Measurements from ENCODE around the gene PLB1.
A peak's percentile ranks its signal among the peaks of the same experiment; 100 is the strongest.
"Not testable (repeated sequence)": the region's sequence is repeated elsewhere in the genome, so short reads cannot be mapped to it uniquely, and the experiment has no call there.

Gene PLB1

DNA sequence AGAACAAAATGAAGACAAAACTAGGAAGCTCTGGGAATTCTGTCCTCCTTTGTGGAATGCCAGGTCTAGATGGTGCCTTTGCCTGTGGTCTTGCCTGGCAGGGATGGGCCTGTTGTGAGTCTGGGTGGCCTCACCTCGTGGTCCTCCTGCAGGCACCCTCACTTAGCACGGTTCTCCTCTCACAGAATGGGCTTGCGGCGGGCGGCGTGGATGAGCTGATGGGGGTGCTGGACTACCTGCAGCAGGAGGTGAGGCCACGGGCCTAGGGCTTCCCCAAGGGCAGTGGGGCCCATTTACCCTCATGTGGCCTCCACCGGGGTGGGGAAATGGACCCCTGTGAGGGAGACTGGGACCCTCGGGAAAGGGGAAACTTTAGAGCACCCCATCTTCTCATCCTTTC lies 42.3 kb downstream of the PLB1 start:
- DNase-seq: no peak

DNA sequence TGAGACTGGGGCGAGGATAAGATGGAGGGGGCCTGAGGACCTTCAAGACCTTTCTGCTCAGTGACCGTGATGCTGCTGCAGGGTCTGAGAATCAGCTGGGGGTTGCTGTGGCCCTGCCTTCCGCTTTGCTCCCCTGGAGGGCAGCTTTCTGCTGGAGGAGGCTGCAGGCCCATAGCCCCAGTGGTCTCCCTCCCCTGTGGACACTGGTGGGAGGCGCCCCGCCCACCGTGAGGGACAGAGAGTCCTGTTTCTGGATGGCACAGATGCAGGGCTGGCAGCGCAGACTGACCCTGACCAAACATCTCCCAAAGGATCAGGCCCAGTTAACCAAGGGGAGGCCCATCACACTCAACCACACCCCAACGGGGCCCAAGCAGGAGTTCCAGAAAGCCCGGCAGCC lies 42.8 kb downstream of the PLB1 start:
- DNase-seq: no peak

GRCh38 chr2:28539118-28539541 lies 43.3 kb downstream of the PLB1 start:
- no peak for DNase-seq

GRCh38 chr2:28543316-28544035 lies 47.6 kb downstream of the PLB1 start:
- DNase-seq: peak; percentile 73

GRCh38 chr2:28544036-28544346 lies 48.1 kb downstream of the PLB1 start:
- no peak for DNase-seq

DNA sequence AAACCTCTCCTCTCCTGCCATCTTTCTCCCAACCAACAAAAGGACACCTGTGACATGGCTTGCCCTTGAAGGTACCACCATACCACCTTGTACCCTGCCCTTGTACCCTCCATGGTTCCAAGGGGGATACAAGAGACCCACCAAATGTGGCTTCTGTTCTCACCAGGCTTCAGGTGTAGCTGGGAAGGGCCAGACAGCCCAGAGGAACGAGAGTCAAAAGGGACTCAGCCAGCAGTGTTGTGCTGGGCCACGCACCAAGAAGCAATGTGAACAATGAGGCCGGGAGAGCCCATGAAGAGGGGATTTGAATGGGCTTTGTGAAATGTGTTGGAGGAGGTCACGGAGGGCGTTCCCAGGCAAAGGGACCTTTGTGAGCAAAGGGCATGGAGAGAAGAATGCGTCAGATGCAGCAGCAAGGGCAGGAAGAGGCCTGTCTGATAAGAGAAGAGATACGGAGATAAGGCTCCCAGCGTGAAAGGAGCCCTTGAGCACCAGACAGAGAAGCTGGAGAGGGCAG lies 48.6 kb downstream of the PLB1 start:
- DNase-seq: peak; percentile 96

GRCh38 chr2:28544922-28545589 lies 49.2 kb downstream of the PLB1 start:
- DNase-seq: peak; percentile 81

DNA sequence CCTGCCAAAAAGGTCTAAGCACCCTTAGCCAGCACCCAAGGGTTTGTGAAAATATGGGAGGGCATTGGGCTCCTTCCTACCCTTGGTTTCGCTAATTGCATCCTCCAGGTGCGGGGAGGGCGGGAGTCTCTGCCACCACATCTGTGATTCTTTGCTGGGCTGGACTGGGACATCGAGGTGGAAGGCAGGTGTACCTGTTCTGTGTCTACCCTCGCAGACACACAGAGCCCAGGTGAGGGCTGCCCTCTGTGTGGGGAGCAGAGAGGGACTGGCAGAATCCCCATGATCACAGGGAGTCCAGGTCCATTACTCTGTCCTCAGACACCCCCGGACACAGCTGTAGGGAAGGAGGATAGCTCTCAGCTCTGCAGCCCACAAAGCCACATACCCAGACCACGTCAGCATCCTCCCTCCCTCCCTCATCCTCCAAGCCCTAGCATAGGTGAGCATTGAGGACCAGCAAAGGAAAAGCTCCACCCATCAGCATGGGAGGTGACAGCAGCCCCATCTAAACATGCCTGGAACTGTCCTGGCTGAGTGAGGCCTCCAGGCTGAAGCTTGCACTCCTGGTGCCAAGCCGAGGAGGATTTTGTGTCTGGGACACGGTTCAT lies 49.8 kb downstream of the PLB1 start:
- no peak for DNase-seq

- no peak for DNase-seq
Measured at GRCh38 chr2:28546242-28546641, 50.4 kb downstream of the PLB1 start.

GRCh38 chr2:28547223-28547860 lies 51.5 kb downstream of the PLB1 start:
- DNase-seq: peak; percentile 62

- peak; percentile 35 for DNase-seq
Measured at GRCh38 chr2:28547906-28548600, 52.2 kb downstream of the PLB1 start.

GRCh38 chr2:28550345-28550744 lies 54.5 kb downstream of the PLB1 start:
- DNase-seq: not testable (repeated sequence)

DNA sequence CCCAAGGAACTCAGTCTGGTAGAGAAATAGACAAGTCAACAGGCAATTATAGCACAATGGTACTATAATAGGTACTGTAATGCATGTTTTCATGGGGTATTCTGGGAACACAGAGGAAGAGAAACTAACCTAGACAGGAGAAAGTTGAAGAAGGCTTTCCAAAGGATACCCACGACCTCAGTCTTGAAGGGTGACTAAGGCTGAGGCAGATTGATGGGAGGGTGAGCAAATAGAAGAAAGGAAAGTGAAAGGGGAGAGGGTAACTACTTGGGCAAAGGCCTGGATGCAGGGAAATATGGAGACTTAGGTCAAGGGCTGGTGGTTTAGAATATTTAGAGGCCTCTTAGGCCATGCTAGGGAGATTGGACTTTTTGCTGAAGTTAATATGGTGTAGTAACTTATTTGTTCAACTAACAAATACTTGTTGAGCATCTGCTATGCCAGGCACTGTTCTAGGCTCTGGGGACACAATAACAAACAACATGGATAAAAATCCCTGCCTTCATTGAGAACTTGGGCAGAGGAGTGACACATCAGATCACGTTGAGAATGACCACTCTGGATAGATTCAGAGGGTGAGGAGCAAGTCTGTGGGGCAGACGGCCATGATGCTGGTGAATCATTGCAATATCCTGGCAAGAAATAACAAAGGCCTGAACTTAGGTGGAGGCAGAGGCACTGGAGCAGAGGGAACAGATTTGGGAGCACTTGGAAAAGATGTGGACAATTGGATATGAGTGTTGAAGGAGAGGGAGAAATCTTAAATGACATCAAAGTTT lies 56.4 kb downstream of the PLB1 start:
- peak; percentile 22 for DNase-seq

DNA sequence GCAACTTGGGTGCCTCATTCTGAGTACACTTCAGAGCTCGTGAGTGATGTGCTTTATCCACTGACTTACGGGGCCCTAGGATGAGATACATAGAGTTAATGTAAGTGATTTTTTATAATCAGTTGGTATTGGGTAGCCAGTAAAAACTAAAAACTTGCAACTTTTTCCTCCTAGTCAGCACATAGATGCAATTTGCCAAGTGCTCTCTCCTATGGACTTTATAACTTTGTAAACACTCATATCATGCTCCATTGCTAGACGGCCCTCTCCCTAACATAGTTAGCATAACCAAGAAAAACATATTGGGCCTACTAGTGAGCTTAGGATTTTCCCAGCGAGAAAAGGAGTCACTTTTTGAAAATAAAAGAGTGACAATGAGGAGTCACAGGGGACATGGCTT lies 60.4 kb downstream of the PLB1 start:
- no peak for DNase-seq

DNA sequence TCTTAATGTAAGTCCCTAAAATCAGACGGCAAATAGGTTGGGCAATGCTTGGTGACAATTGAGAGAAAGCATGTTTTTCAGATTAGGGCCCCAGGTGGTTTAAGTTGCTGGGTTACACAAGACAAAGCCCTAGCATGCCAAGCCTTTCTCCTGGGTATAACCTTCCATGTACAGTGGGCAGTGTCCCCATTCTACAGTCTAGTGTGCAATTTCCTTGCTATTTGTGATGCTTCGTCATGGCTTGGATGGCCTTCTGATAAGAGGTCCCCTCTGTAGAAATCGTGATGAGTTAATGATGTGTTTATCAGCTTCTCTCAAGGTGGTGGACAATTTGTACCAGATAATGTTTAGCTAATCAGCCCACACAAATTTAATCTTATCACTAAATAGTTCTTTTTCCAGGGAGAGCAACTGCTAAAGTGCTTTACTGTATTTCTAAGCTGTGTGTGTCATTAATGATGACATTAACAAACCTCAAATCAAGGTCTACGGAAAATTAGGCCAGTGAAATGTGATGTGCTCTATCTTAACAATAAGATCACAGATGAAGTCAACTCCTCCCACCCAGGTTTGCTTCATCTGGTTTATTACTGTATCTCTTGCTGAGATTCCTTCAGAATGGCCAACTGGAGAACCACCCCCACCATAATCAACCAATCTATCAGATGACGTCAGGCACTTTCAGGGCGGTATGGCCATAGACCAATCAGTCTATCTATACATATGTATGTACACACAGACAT lies 61.7 kb downstream of the PLB1 start:
- DNase-seq: peak; percentile 16

- DNase-seq: peak; percentile 34
Measured at GRCh38 chr2:28558158-28558820, 62.4 kb downstream of the PLB1 start.

GRCh38 chr2:28558918-28559317 lies 63.1 kb downstream of the PLB1 start:
- no peak for DNase-seq

DNA sequence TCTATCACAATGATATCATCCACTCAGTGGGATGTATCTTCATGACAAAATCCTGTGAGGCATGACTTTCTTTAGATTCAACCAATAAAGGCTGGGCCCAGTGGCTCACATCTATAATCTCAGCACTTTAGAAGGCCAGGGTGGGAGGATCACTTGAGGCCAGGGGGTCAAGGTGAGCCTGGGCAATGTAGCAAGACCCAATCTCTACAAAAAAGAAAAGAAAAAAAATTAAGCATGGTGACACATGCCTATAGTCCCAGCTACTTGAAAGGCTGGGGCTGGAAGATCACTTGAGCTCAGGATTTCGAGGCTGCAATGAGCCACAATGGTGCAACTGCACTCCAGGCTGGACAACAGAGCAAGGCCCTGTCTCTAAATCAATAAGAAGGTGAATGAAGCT lies 68.0 kb downstream of the PLB1 start:
- no peak for DNase-seq

- DNase-seq: no peak
Measured at GRCh38 chr2:28564346-28564745, 68.5 kb downstream of the PLB1 start.

GRCh38 chr2:28565033-28565432 lies 69.2 kb downstream of the PLB1 start:
- peak; percentile 40 for DNase-seq

Measured in islet precursor cell (in vitro differentiated cells).